MM.1S (cell line): ENCODE results near the gene LGALS7.
"Not testable (repeated sequence)": the region's sequence is repeated elsewhere in the genome, so short reads cannot be mapped to it uniquely, and the experiment has no call there.

ENCODE experiments used
- DNase-seq: peaks from one replicate; pipeline ENCODE4 v3.0.0-alpha.2; 2015
- H2AFZ ChIP-seq: fragments of 300-600 bp; sonication (generic); 2 replicates; pipeline ENCODE4 v1.6.0; 2016; ENCODE audit warnings: antibody characterized with exemption, low read length
- H3F3A ChIP-seq: fragments of 300-600 bp; sonication (generic); 2 replicates; pipeline ENCODE4 v1.6.1; 2016; ENCODE audit warnings: mild to moderate bottlenecking, antibody characterized with exemption, low read length, moderate library complexity, mixed read lengths; ENCODE audit not compliant: insufficient read depth
- H3K27ac ChIP-seq: fragments of 300-600 bp; sonication (generic); 2 replicates; pipeline ENCODE4 v1.5.1; 2016; ENCODE audit warnings: mild to moderate bottlenecking, low read length
- H3K27me3 ChIP-seq: fragments of 300-600 bp; sonication (generic); replicated peaks from 2 replicates; pipeline ENCODE4 v1.6.0; 2016; ENCODE audit warnings: low read length; ENCODE audit not compliant: insufficient read depth
- H3K36me3 ChIP-seq: fragments of 300-600 bp; sonication (generic); replicated peaks from 2 replicates; pipeline ENCODE4 v1.6.1; 2016; ENCODE audit warnings: mild to moderate bottlenecking, low read length, mixed read lengths; ENCODE audit not compliant: insufficient read depth
- H3K4me1 ChIP-seq: fragments of 300-600 bp; sonication (generic); 2 replicates; pipeline ENCODE4 v1.6.1; 2016; ENCODE audit warnings: low read length, mixed read lengths
- H3K4me2 ChIP-seq: fragments of 300-600 bp; sonication (generic); 2 replicates; pipeline ENCODE4 v1.6.0; 2016; ENCODE audit warnings: low read depth, low read length
- H3K4me3 ChIP-seq: fragments of 300-600 bp; sonication (generic); 2 replicates; pipeline ENCODE4 v1.5.1; 2016; ENCODE audit warnings: low read length, mixed read lengths
- H3K79me2 ChIP-seq: fragments of 300-600 bp; sonication (generic); 2 replicates; pipeline ENCODE4 v1.6.1; 2016; ENCODE audit warnings: mixed run types, low read length, mixed read lengths
- H3K9ac ChIP-seq: fragments of 300-600 bp; sonication (generic); 2 replicates; pipeline ENCODE4 v1.6.1; 2016; ENCODE audit warnings: low read length, mixed read lengths
- H3K9me2 ChIP-seq: fragments of 300-600 bp; sonication (generic); replicated peaks from 2 replicates; pipeline ENCODE4 v1.6.1; 2016; ENCODE audit warnings: mild to moderate bottlenecking, low read length, mixed read lengths; ENCODE audit not compliant: insufficient read depth
- H3K9me3 ChIP-seq: fragments of 300-600 bp; sonication (generic); replicated peaks from 2 replicates; pipeline ENCODE4 v1.6.1; 2016; ENCODE audit warnings: mild to moderate bottlenecking, low read length, mixed read lengths; ENCODE audit not compliant: insufficient read depth
- H4K20me1 ChIP-seq: fragments of 300-600 bp; sonication (generic); 2 replicates; pipeline ENCODE4 v1.6.1; 2016; ENCODE audit warnings: mild to moderate bottlenecking, low read length, moderate library complexity, mixed read lengths; ENCODE audit not compliant: insufficient read depth
- CTCF ChIP-seq: fragments of 300-600 bp; sonication (generic); IDR thresholded peaks from 2 replicates; pipeline ENCODE4 v1.5.1; 2016; ENCODE audit warnings: antibody characterized with exemption, low read length, mixed read lengths
- EZH2 ChIP-seq: fragments of 300-600 bp; sonication (generic); optimal IDR thresholded peaks from 2 replicates; pipeline ENCODE3; 2017; ENCODE audit warnings: low read depth, mild to moderate bottlenecking, antibody characterized with exemption, low read length, mixed read lengths
- EZH2phosphoT487 ChIP-seq: fragments of 300-600 bp; sonication (generic); IDR thresholded peaks from 2 replicates; pipeline ENCODE4 v1.6.1; 2018; ENCODE audit warnings: antibody characterized with exemption, low read length

The LGALS7 gene

GRCh38 chr19:38799104-38799503 lies 25.8 kb upstream of the LGALS7 start:
- H2AFZ ChIP-seq: no peak overlapping the region
- H3F3A ChIP-seq: no peaks in the 10 kb centered on the region
- no peaks in the 10 kb centered on the region for H3K4me1 ChIP-seq
- H3K27ac ChIP-seq: no peak overlapping the region
- no peaks in the 10 kb centered on the region for H3K9me2 ChIP-seq
- no peaks in the 10 kb centered on the region for H3K9me3 ChIP-seq
- H3K4me3 ChIP-seq: no peak overlapping the region
- no peak overlapping the region for H3K9ac ChIP-seq
- no peaks in the 10 kb centered on the region for H4K20me1 ChIP-seq
- TF ChIP-seq EZH2phosphoT487: no peak
- no peak for TF ChIP-seq CTCF
- TF ChIP-seq EZH2: no peak
- no peaks in the 10 kb centered on the region for H3K36me3 ChIP-seq
- peaks cover 59% of the 10 kb centered on the region for H3K27me3 ChIP-seq
- H3K4me2 ChIP-seq: no peak overlapping the region
- DNase-seq: no peak
- no peaks in the 10 kb centered on the region for H3K79me2 ChIP-seq

- not testable (repeated sequence) for H3K27ac ChIP-seq, H3K9ac ChIP-seq, H3F3A ChIP-seq, DNase-seq, H3K4me1 ChIP-seq, H3K4me2 ChIP-seq, H3K36me3 ChIP-seq, H3K9me3 ChIP-seq, H3K79me2 ChIP-seq, H3K9me2 ChIP-seq, H4K20me1 ChIP-seq, H2AFZ ChIP-seq, H3K4me3 ChIP-seq
- peaks cover 60% of the 10 kb centered on the region for H3K27me3 ChIP-seq
Observed at GRCh38 chr19:38797781-38798180, 24.5 kb upstream of the LGALS7 start.

GRCh38 chr19:38796154-38796553 lies 22.8 kb upstream of the LGALS7 start:
- DNase-seq: no peak
- no peak overlapping the region for H3K9ac ChIP-seq
- H2AFZ ChIP-seq: no peak overlapping the region
- no peaks in the 10 kb centered on the region for H3K9me2 ChIP-seq
- no peaks in the 10 kb centered on the region for H3K9me3 ChIP-seq
- H3K27me3 ChIP-seq: peaks cover 49% of the 10 kb centered on the region
- no peak for TF ChIP-seq EZH2
- no peak for TF ChIP-seq EZH2phosphoT487
- no peak for TF ChIP-seq CTCF
- H3K36me3 ChIP-seq: no peaks in the 10 kb centered on the region
- H3K27ac ChIP-seq: no peak overlapping the region
- no peaks in the 10 kb centered on the region for H4K20me1 ChIP-seq
- no peaks in the 10 kb centered on the region for H3K4me1 ChIP-seq
- H3F3A ChIP-seq: no peaks in the 10 kb centered on the region
- no peaks in the 10 kb centered on the region for H3K79me2 ChIP-seq
- no peak overlapping the region for H3K4me3 ChIP-seq
- H3K4me2 ChIP-seq: no peak overlapping the region

DNA sequence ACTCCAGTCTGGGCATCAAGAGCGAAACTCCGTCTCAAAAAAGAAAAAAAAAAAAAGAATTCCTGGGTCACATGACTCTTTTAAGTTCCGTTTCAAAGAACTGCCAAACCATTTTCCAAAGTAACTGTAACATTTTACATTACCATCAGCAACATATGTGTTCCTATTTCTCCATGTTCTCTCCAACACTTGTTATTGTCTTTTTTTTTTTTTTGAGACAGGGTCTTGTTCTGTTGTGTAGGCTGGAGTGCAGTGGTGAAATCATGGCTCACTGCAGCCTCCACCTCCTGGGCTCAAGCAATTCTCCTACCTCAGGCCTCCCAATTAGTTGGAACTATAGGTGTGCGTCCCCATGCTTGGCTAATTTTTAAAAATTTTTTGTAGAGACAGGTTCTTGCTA lies 22.2 kb upstream of the LGALS7 start:
- DNase-seq: no peak
- Histone ChIP-seq H3K4me2 (no peak overlapping the region), H3K79me2 (no peaks in the 10 kb centered on the region), H3K27ac (no peak overlapping the region), H3K4me3 (no peak overlapping the region), H3K4me1 (no peaks in the 10 kb centered on the region), H3F3A (no peaks in the 10 kb centered on the region), H3K9me2 (no peaks in the 10 kb centered on the region), H3K9me3 (no peaks in the 10 kb centered on the region), H2AFZ (no peak overlapping the region), H3K36me3 (no peaks in the 10 kb centered on the region), H3K9ac (no peak overlapping the region), H3K27me3 (peaks cover 43% of the 10 kb centered on the region), H4K20me1 (no peaks in the 10 kb centered on the region)
- TF ChIP-seq EZH2phosphoT487 (no peak), EZH2 (no peak), CTCF (no peak)
